ENCODE measurements around the gene SREBF2. TPM values are rescaled to one million over a fixed set of nuclear protein-coding genes. Genes with fewer than 3 reads are reported as not detected.

The SREBF2 gene
- total RNA-seq, 1 donor from 2014 or later = 200 TPM

- Mint-ChIP-seq H3K27ac (ENCODE audit: unreplicated experiment) (no peak overlapping the region), H3K9me3 (ENCODE audit: unreplicated experiment) (no peaks in the 10 kb centered on the region), H3K4me1 (ENCODE audit: unreplicated experiment) (peaks cover 13% of the 10 kb centered on the region), H3K27me3 (ENCODE audit: unreplicated experiment) (peaks cover 4% of the 10 kb centered on the region), H3K4me3 (ENCODE audit: unreplicated experiment) (no peak overlapping the region), H3K36me3 (ENCODE audit: low read depth, unreplicated experiment) (peaks cover 1% of the 10 kb centered on the region)
- no peak for TF ChIP-seq CTCF (IDR thresholded peaks at IDR 0.05; ENCODE audit: unreplicated experiment)
- no peak for DNase-seq (ENCODE audit: low spot score)
These were observed 17.2 kb upstream of the SREBF2 start for GRCh38 chr22:41815716-41816115.

- no peak overlapping the region for H3K4me3 Mint-ChIP-seq (ENCODE audit: unreplicated experiment)
- H3K4me1 Mint-ChIP-seq (ENCODE audit: unreplicated experiment) = peaks cover 17% of the 10 kb centered on the region
- no peak for TF ChIP-seq CTCF (IDR thresholded peaks at IDR 0.05; ENCODE audit: unreplicated experiment)
- H3K36me3 Mint-ChIP-seq (ENCODE audit: low read depth, unreplicated experiment) = peaks cover 3% of the 10 kb centered on the region
- no peak overlapping the region for H3K27ac Mint-ChIP-seq (ENCODE audit: unreplicated experiment)
- no peak for DNase-seq (ENCODE audit: low spot score)
- H3K27me3 Mint-ChIP-seq (ENCODE audit: unreplicated experiment) = peaks cover 6% of the 10 kb centered on the region
- H3K9me3 Mint-ChIP-seq (ENCODE audit: unreplicated experiment) = no peaks in the 10 kb centered on the region
These were observed 16.7 kb upstream of the SREBF2 start for GRCh38 chr22:41816241-41816640.

GRCh38 chr22:41816871-41817270, 16.0 kb upstream of the SREBF2 start:
- no peak for DNase-seq (ENCODE audit: low spot score)
- Mint-ChIP-seq H3K27ac (ENCODE audit: unreplicated experiment) (no peak overlapping the region), H3K9me3 (ENCODE audit: unreplicated experiment) (no peaks in the 10 kb centered on the region), H3K4me3 (ENCODE audit: unreplicated experiment) (no peak overlapping the region), H3K27me3 (ENCODE audit: unreplicated experiment) (peaks cover 9% of the 10 kb centered on the region), H3K36me3 (ENCODE audit: low read depth, unreplicated experiment) (peaks cover 3% of the 10 kb centered on the region), H3K4me1 (ENCODE audit: unreplicated experiment) (peaks cover 23% of the 10 kb centered on the region)
- no peak for TF ChIP-seq CTCF (IDR thresholded peaks at IDR 0.05; ENCODE audit: unreplicated experiment)

- no peak for TF ChIP-seq CTCF (IDR thresholded peaks at IDR 0.05; ENCODE audit: unreplicated experiment)
- Mint-ChIP-seq H3K4me1 (ENCODE audit: unreplicated experiment) (peaks cover 25% of the 10 kb centered on the region), H3K36me3 (ENCODE audit: low read depth, unreplicated experiment) (peaks cover 3% of the 10 kb centered on the region), H3K4me3 (ENCODE audit: unreplicated experiment) (no peak overlapping the region), H3K9me3 (ENCODE audit: unreplicated experiment) (no peaks in the 10 kb centered on the region), H3K27me3 (ENCODE audit: unreplicated experiment) (peaks cover 9% of the 10 kb centered on the region), H3K27ac (ENCODE audit: unreplicated experiment) (no peak overlapping the region)
- DNase-seq (ENCODE audit: low spot score) = no peak
These were observed 14.9 kb upstream of the SREBF2 start for GRCh38 chr22:41818011-41818410.

GRCh38 chr22:41818596-41818995, 14.3 kb upstream of the SREBF2 start:
- Mint-ChIP-seq H3K27me3 (ENCODE audit: unreplicated experiment) (peaks cover 9% of the 10 kb centered on the region), H3K27ac (ENCODE audit: unreplicated experiment) (no peak overlapping the region), H3K36me3 (ENCODE audit: low read depth, unreplicated experiment) (peaks cover 3% of the 10 kb centered on the region), H3K4me3 (ENCODE audit: unreplicated experiment) (no peak overlapping the region), H3K4me1 (ENCODE audit: unreplicated experiment) (peaks cover 25% of the 10 kb centered on the region), H3K9me3 (ENCODE audit: unreplicated experiment) (no peaks in the 10 kb centered on the region)
- no peak for TF ChIP-seq CTCF (IDR thresholded peaks at IDR 0.05; ENCODE audit: unreplicated experiment)
- DNase-seq (ENCODE audit: low spot score) = no peak

Data from endothelial cell (in vitro differentiated cells).